Measurements from ENCODE around the gene FNDC3B.
A peak's percentile ranks its signal among the peaks of the same experiment; 100 is the strongest.

FNDC3B gene

DNA sequence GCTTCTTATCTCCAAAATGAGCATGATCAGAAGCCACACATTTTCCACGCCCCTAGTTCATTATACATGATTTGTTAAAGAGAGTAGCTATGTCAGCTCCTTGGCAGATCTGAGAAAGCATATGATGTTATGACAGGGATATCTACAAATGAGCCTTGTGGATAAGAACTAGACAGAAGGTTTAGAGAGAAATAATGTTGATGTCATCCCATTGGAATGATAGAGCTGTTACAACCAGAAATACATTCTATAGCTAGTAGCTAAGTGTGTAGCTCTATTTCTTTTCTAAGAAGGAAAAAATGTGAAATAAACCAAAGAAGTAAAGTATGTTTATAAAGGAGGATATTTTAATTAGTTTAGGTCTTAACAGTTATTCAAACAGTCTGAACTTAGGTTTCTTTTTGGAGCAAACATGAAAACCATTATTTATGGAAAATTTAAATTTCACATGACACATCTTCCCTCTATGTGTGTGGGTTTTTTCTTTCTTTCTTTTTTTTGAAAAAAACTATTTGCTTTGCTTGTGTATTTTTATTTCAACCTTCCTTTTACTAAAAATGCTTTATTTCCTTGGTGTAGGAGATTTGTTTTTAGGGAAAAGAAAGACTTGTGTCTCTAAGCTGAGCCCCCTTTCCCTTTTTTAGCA is 241.2 kb downstream of the FNDC3B start:
- DNase-seq, result no peak

DNA sequence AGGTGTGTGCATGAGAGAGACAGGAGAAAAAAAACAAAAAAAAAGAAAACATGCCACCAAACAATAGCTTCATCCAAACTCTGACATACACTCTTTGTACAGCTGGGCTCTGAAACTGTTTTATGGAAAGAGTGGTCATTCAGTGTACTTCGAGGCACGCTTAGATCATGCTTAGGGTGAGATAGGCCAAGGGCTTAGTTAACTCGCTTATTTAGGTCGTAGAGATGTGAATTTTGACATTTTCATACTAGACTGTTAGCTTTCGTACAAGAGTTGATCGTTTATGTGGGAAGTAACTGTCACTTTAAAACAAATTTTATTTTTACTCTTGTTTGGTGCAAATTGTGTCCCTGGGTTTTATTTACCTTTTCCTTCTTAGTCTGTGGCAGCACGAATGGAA is 242.5 kb downstream of the FNDC3B start:
- DNase-seq, result no peak

- no peak for DNase-seq
Observed at GRCh38 chr3:172282850-172283249, 243.5 kb downstream of the FNDC3B start.

DNA sequence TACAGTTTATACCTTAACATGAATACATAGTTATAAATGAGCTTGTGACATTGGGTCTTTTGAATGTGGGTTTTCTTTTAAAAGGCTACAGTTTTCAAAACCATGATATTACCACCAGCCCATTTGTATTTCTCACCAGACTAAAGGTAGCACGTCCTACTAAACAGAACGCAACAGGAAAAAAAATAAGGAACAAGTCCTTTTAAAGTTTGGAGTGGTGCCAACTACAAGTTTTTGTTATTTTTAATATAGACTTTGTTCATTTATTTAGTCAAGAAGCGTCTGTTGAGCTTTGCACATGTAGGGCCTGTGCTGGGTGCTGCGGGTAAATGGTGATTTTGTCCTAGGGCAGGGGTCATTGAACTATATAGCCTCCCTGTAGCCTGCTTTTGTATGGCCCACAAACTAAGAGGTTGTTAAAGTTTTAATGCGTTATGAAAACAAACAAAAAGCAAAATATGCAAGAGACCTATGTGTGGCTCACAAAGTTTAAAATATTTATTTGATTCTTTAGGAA is 244.5 kb downstream of the FNDC3B start:
- no peak for DNase-seq

- no peak for DNase-seq
Observed at GRCh38 chr3:172285844-172286243, 246.5 kb downstream of the FNDC3B start.

GRCh38 chr3:172286548-172287148 is 247.3 kb downstream of the FNDC3B start:
- peak in 1 of 51 donors; percentile 0 for DNase-seq

DNA sequence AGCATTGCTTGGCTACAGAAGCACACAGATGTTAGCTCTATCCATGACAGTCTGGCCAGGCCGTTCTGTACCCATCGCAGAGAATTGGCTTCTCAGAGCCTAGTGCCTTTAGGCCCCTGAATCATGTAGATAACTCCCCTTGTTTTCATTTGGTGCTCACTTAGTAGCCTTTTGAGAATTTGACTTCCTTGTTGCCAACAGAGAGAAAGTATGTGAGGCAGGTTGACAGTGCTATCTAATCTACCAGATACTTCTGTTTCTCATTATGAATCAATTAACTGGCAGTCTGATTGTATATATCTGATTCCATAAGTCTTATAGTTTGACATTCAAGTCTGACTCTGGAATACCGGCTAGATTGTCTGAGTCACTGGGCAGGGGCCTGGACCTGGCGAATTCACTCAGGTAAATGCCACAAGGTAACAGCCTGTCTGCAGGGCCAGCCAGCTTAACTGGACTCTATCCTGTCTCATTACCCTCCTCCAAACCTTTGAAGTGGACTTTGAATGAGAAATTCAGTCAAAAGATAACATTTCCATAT is 248.6 kb downstream of the FNDC3B start:
- no peak for DNase-seq

DNA sequence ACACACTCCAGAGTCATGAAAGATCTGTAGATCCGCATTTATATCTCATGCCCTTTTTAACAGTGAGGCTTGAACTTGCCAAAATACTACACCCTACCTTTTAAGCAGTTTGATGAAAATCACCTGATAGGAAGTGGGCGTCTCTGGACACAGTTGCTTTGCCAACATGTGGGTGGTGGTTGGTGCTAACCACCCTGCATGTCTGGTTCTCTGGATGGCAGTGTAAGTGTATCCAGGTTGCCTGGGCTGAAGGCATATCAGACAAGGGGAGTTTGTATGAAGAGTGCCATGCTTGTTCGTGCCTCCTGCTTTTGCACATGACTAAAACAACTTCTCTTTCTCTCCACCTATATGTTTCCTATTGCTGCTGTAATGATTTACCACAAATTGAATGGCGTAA is 249.3 kb downstream of the FNDC3B start:
- DNase-seq, result no peak

DNA sequence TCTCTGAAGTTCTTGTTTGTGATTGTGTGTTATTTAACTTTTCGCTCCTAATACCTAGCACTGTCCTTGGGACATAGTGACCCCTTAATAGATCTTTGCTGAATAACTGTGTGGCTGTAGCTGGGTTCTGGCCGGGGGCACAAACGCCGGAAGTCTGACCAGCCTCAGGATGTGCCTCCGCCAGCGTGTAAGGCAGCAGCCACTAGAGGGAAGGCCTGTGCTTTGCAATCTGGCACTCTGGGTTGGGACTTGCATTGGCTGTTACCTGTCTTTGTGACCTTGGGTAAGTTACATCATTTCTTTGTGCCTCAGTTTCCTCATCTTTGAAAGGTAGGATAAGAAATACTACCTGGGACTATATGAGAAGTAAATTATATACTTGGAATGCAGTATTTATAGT is 250.2 kb downstream of the FNDC3B start:
- DNase-seq, result peak in 3 of 51 donors; percentile 1 to 4 (median 1)

GRCh38 chr3:172290457-172290856 is 251.1 kb downstream of the FNDC3B start:
- no peak for DNase-seq

DNA sequence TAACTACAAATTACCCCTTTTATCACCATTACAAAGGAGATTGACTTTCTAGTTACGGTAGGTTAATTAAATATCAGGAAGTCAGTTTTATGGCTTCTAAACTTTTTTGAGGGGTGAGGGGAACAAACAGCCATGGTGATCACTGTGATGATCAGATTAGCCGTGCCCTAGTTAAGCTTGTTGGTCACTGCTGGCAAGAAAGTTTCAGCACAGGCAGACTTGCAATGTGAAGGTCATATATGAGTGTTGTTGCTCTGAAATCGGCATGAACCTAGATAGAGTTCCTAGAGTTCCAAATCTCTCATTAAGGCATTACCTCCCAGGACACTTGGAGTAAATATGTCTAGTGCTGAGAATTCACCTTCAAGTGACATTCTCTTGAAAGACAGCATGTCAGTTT is 252.3 kb downstream of the FNDC3B start:
- no peak for DNase-seq

DNA sequence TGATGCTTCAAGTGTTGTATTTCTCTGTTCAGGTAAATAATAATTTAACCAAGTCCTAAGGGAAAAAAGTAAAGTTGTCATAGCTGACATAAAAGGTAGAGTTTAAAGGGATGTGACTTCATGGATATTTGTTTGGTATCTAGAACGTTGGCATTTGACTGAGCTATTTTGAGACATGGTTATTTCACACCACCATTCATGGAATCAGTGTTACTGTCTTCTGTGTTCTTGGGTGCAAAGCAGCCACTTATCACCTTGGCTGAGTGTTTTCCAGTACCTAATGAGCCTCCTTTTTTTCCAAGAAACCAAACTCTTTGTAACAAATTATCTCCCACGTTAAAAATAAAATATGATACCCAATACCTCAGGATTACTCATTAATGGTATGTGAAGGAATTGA is 253.0 kb downstream of the FNDC3B start:
- DNase-seq, result no peak

- no peak for DNase-seq
Observed at GRCh38 chr3:172293093-172293492, 253.7 kb downstream of the FNDC3B start.

DNA sequence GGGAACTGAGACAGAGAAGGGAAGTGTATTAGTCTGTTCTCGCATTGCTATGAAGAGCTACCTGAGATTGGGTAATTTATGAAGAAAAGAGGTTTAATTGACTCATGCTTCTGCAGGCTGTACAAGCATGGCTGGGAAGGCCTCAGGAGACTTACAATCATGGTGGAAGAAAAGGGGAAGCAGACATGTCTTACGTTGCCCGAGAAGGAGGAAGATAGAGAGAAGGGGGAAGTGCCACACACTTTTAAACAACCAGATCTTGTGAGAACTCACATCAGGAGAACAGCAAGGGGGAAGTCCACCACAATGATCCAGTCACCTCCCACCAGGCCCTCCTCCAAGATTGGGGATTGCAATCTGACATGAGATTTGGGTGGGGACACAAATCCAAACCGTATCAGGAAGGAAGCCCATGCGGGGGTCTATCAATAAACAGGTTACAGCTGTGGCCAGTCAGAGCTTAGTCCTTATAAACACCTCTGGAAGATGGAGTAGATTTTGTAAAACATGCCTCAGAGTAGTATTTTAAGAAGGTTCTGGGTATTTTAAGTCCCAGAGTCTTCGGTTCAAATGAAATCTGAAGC is 254.9 kb downstream of the FNDC3B start:
- no peak for DNase-seq

GRCh38 chr3:172296248-172296974 is 257.0 kb downstream of the FNDC3B start:
- DNase-seq, result no peak

DNA sequence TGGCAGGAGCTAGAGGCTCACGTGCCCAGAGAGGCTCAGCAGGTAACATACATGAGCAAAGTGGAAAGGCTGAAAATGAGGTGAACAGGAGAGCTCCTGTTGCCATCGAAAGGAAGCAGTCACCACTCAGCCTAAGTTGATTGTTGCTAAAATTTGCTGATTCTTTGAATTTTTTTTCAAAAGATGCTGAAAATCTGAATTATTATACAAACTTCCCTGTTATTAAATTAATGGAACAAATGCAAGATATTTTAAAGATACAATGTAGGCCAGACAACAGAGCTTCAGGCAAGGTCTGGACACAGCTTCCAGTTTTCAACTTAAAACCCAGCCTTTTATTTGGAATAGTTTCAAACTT is 257.6 kb downstream of the FNDC3B start:
- DNase-seq, result no peak

DNA sequence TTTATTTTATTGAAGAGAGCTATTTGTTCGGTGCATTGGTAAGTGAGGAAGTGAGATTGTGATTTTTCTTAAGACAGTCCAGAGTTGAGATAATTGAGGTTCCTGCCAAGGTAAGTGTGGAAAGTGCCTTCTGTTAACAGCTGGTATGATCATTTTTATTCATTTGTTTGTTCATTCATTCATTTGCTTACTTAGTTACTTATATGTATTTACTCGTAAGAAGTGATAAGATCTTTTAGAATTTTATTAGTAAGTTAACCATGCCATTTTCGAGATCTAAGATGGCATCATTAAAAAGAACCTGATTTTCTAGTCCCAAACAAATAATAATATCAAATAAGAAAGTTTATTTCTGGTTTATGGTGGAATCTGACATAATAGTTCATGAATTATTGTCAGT is 258.9 kb downstream of the FNDC3B start:
- DNase-seq, result no peak

DNA sequence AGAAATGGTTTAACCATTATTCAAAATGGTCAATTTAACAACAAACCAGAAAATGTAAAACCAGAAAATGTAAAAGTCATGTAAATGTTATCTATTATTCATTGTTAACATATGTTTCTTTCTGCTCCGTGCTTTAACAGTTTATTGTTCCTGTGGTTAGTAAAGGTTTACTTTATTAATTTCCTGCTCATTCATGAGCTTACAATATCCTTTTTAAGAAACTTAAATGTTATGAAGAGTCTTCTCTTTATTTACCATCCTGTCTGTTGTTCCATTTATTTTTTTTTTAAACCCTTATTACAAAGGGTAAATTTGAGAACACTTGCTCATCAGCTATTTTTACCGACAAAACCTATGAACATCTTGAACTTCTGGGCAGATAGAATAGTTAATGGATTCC is 260.8 kb downstream of the FNDC3B start:
- no peak for DNase-seq

GRCh38 chr3:172300862-172301261 is 261.5 kb downstream of the FNDC3B start:
- DNase-seq, result no peak

GRCh38 chr3:172302203-172302602 is 262.8 kb downstream of the FNDC3B start:
- no peak for DNase-seq

- DNase-seq, result no peak
Observed at GRCh38 chr3:172303181-172303580, 263.8 kb downstream of the FNDC3B start.

DNA sequence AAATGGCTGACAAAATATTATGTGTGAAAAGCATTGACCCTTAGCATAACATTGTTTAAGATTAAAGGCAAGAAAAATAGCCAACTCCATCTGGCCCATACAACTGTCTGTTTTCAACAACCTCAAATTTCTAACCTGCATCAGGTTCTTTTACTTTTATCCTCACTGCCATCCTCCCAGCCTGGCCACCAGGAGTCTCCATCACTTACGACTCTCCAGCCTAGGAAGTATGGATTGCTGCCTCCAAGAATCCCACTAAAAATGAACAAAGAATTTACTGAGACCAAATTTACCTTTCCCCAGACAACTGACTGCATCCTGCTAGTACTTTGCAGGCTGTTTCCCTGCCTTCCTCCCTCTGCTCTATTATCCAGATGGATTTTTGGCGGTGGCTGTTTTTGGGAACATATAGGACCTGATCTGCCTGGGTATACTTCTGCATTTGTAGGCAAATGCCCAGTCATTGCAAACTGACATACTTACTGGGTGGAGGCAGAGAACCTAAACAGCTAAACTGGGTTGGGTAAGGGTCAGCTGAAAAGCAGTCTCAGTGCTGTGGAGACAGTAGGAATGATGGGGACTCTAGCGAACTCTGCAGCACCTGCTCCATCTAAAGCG is 264.7 kb downstream of the FNDC3B start:
- no peak for DNase-seq
